ENCODE results near the gene AUNIP. TPM values are rescaled to one million over a fixed set of nuclear protein-coding genes. Genes with fewer than 3 reads are reported as not detected.

Gene AUNIP
- total and polyA plus RNA-seq, 2 of the 8 experiments (the other 6 are each of a cell fraction or from before 2014, with no cell fraction given), result 18.6 to 23.2 TPM

- peaks cover 3 to 8% (median 5%) of the 10 kb centered on the region in 4 experiments for H3K4me1 ChIP-seq (replicated peaks in 1 of 4; ENCODE audit: control insufficient read depth in 3 of 4, insufficient read depth in 4 of 4, low read length in 3 of 4)
- H4K20me1 ChIP-seq (replicated peaks in 1 of 2; ENCODE audit: control insufficient read depth in 1 of 2, insufficient read depth in 2 of 2, low read length in 2 of 2), result peaks cover 0 to 1% of the 10 kb centered on the region in 2 experiments
- H3K79me2 ChIP-seq (ENCODE audit: control insufficient read depth in 1 of 2, insufficient read depth in 2 of 2, low read length in 2 of 2), result peaks cover 6 to 8% of the 10 kb centered on the region in 2 experiments; a peak in 3 of 4 replicates
- CTCF ChIA-PET (ENCODE audit: partially characterized antibody), result interaction anchor here (1.0 to 2.6 kb wide), 7 partner anchors 14 to 54 kb away, joined by 3 to 13 read pairs (median 3); partner anchors contain the start of gene MTFR1L
- no peaks in the 10 kb centered on the region; the same call in 1 of the 2 replicates for H3K79me1 ChIP-seq (ENCODE audit: low read depth, low read length)
- no peak overlapping the region; a peak in 1 of 7 replicates for H3K9ac ChIP-seq (replicated peaks in 1 of 4; ENCODE audit: extremely low read depth in 1 of 4, low read depth in 3 of 4, low read length in 3 of 4)
- TF ChIP-seq ATF2 (IDR thresholded peaks at IDR 0.05; ENCODE audit: low read length) (no peak), POLR2AphosphoS5 (IDR thresholded peaks at IDR 0.05; ENCODE audit: low read depth, low read length) (no peak), JUND (IDR thresholded peaks at IDR 0.05; ENCODE audit: low read length) (no peak), CTBP2 (IDR thresholded peaks at IDR 0.05; ENCODE audit: borderline replicate concordance, insufficient read depth, insufficient read length, low read length) (no peak), CBX5 (IDR thresholded peaks at IDR 0.05; ENCODE audit: low read depth, low read length) (no peak), CHD1 (IDR thresholded peaks at IDR 0.05; ENCODE audit: low read depth, low read length) (no peak), TBP (IDR thresholded peaks at IDR 0.05; ENCODE audit: low read depth, low read length) (no peak), SUZ12 (IDR thresholded peaks at IDR 0.05; ENCODE audit: low read length) (no peak)
- peaks cover 14% of the 10 kb centered on the region for H3K23me2 ChIP-seq (ENCODE audit: low read depth, low read length)
- no peak overlapping the region for H3K18ac ChIP-seq (ENCODE audit: extremely low read depth, low read length)
- H3K27ac ChIP-seq (ENCODE audit: low read depth, low read length), result no peak overlapping the region
- H4K5ac ChIP-seq (ENCODE audit: insufficient read length, low read depth, low read length), result no peak overlapping the region
- H3K4ac ChIP-seq (replicated peaks; ENCODE audit: insufficient read length, low read depth, low read length), result no peak overlapping the region
- H2BK120ac ChIP-seq (replicated peaks; ENCODE audit: low read depth, low read length), result no peak overlapping the region
- POLR2A ChIA-PET (ENCODE audit: partially characterized antibody), result interaction anchor here (1.0 to 1.6 kb wide), 4 partner anchors 16 to 43 kb away, joined by 3 to 4 read pairs (median 3); partner anchors contain the start of gene MTFR1L
- H3K4me3 ChIP-seq (ENCODE audit: extremely low read depth in 1 of 4, insufficient read depth in 2 of 4, low read depth in 3 of 4, low read length in 4 of 4), result no peak overlapping the region
- no peak overlapping the region for H2BK5ac ChIP-seq (ENCODE audit: low read depth, low read length)
- no peak overlapping the region for H4K91ac ChIP-seq (replicated peaks; ENCODE audit: insufficient read length, low read length)
- peaks cover 0 to 8% (median 1%) of the 10 kb centered on the region in 4 experiments; a peak in 3 of 8 replicates for H3K36me3 ChIP-seq (ENCODE audit: control insufficient read depth in 2 of 4, insufficient read depth in 4 of 4, low read length in 3 of 4)
- H2BK15ac ChIP-seq (ENCODE audit: low read length), result no peak overlapping the region
- H3K23ac ChIP-seq (ENCODE audit: insufficient read length), result no peak overlapping the region
- no peaks in the 10 kb centered on the region for H3K27me3 ChIP-seq (replicated peaks in 1 of 4; ENCODE audit: control insufficient read depth in 3 of 4, extremely low read depth in 1 of 4, insufficient read depth in 3 of 4, low read length in 3 of 4)
- no peak overlapping the region for H3K4me2 ChIP-seq (ENCODE audit: insufficient read depth in 1 of 2, low read depth in 2 of 2, low read length in 2 of 2)
- H2AFZ ChIP-seq (ENCODE audit: low read length), result no peak overlapping the region
- no peak overlapping the region; the same call in 1 of the 2 replicates for H4K8ac ChIP-seq (ENCODE audit: extremely low read depth, insufficient read depth, low read length)
- H2BK12ac ChIP-seq (ENCODE audit: low read depth, low read length), result no peak overlapping the region
- H3K14ac ChIP-seq (ENCODE audit: insufficient read length), result no peak overlapping the region
- FAIRE-seq, result no peak
- 89% methylated on average over 20 of the region's 20 CpGs; no CpG with 5 or more reads in 1 of the 2 experiments for WGBS, 2 experiments (ENCODE audit: extremely low coverage in 1 of 2, insufficient coverage in 1 of 2, insufficient read length in 1 of 2, insufficient replicate concordance in 2 of 2, low coverage in 1 of 2, low lambda C conversion rate in 2 of 2, missing lambda C conversion rate in 1 of 2)
- no peak for DNase-seq (ENCODE audit: low read depth in 1 of 2, low spot score in 2 of 2)
- no peak overlapping the region for H2AK5ac ChIP-seq (ENCODE audit: low read depth, low read length)
- no peak overlapping the region for H2BK20ac ChIP-seq (ENCODE audit: low read length)
- no peak overlapping the region for H3K56ac ChIP-seq (replicated peaks; ENCODE audit: insufficient read length, low read depth, low read length)
- H3K9me3 ChIP-seq (ENCODE audit: insufficient read depth in 2 of 2, low read depth in 1 of 2, low read length in 1 of 2), result no peaks in the 10 kb centered on the region
Measured at GRCh38 chr1:25862785-25863485, 3.7 kb upstream of the AUNIP start.

All from H1 (cell line).